Thyroid gland (tissue), 4 donors: ENCODE measurements around the gene STAC3.

ENCODE experiments used
- CTCF ChIP-seq, 6 experiments: fragments of 200-600 bp in 3 of 6; fragments of 450-650 bp in 3 of 6; sonication (generic) in 3 of 6; IDR thresholded peaks; one replicate each; pipeline ENCODE4 v1.5.1; 2016 to 2019; ENCODE audit warnings: antibody characterized with exemption in 6 of 6, mild to moderate bottlenecking in 2 of 6, inconsistent platforms in 1 of 6, moderate library complexity in 1 of 6
- POLR2A ChIP-seq, 2 donors: fragments of 450-650 bp; IDR thresholded peaks; one replicate each; pipeline ENCODE4 v1.6.1; 2017; ENCODE audit warnings: antibody characterized with exemption in 2 of 2, mild to moderate bottlenecking in 2 of 2, moderate library complexity in 1 of 2

- TF ChIP-seq CTCF (IDR thresholded peaks at IDR 0.05) (no peak), POLR2A (IDR thresholded peaks at IDR 0.05) (no peak)
Observed at GRCh38 chr12:57232156-57232756, 18.7 kb downstream of the STAC3 start.
